Measurements from ENCODE around the gene NEB. TPM values are rescaled to one million over a fixed set of nuclear protein-coding genes. Genes with fewer than 3 reads are reported as not detected.

Gene NEB
- total RNA-seq, 2 experiments from 2014 or later = 0.05 to 0.33 TPM

DNA sequence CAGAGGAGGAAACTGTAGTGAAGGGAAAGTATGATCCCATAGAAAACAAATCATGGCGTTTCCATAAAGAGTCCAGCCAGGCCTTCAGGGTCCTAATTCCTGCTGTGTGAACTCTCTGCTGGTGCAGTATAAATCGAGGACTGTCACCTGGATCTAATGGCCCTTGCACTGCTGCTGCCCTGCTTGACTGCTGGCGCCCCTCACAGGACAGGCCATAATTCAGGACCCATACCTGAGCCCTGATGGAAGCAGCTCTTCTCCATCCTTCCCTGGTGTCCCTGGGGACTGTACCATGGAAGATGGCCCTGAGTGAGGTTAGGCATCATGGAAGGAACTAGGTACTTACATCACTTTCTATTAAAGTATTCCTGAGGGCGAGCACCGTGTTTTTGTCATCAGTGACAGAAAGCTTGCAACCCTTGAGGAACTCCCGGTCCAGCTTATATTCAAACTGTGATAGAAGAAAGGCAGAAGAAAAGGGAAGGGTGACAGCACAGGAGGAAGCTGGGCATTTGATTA, 207.6 kb downstream of the NEB start:
- POLR2A ChIA-PET = interaction anchor here (0.6 kb wide), 1 partner anchor 760 kb away, joined by 3 read pairs; no protein-coding TSS in a partner anchor
- ATAC-seq (no peak), DNase-seq (no peak)
- intact Hi-C loops (cut with DNase I, micrococcal nuclease) = no loop called here
- Mint-ChIP-seq H3K9me3 (ENCODE audit: low read depth) (no peaks in the 10 kb centered on the region), H3K27me3 (no peaks in the 10 kb centered on the region), H3K4me3 (no peak overlapping the region), H3K4me1 (no peaks in the 10 kb centered on the region), H3K27ac (no peak overlapping the region), H3K36me3 (ENCODE audit: low read depth) (peaks cover 3% of the 10 kb centered on the region)
- CTCF ChIA-PET = interaction anchor here (0.6 to 1.1 kb wide), 2 partner anchors 8 to 90 kb away, joined by 3 read pairs; no protein-coding TSS in a partner anchor

DNA sequence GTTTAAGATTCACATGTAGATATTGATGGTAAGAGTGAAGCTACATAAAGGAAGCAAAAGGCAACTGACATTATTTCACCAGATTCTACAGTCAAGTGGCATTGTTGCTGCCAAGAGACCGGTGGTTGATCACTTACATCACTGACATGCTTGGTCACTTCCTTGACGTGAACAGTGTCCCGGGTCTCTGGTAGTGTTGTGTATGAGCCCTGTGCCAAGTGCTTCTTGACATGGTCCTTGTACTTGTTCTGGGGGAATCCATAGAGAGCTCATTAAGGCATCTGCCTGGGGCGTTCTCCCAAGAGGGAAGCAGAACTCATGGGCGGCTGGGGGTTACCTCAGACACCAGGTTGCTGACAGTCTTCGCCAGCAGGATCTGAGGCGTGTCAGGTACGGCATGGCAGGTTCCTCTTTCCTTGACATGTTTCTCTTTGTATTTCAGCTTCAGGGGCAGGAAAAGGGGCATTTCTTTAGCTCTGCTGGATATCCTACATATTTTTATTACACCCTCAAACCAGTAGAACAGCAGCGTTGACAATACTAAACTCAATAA, 208.4 kb downstream of the NEB start:
- intact Hi-C loops (cut with DNase I, micrococcal nuclease) = no loop called here
- Mint-ChIP-seq H3K36me3 (ENCODE audit: low read depth) (peaks cover 3% of the 10 kb centered on the region), H3K27ac (no peak overlapping the region), H3K4me1 (no peaks in the 10 kb centered on the region), H3K27me3 (no peaks in the 10 kb centered on the region), H3K9me3 (ENCODE audit: low read depth) (no peaks in the 10 kb centered on the region), H3K4me3 (no peak overlapping the region)
- no peak for DNase-seq
- ChIA-PET POLR2A (no interaction called here), CTCF (interaction anchor here (0.6 to 1.1 kb wide), 2 partner anchors 8 to 89 kb away, joined by 3 read pairs; no protein-coding TSS in a partner anchor)
- ATAC-seq = no peak

DNA sequence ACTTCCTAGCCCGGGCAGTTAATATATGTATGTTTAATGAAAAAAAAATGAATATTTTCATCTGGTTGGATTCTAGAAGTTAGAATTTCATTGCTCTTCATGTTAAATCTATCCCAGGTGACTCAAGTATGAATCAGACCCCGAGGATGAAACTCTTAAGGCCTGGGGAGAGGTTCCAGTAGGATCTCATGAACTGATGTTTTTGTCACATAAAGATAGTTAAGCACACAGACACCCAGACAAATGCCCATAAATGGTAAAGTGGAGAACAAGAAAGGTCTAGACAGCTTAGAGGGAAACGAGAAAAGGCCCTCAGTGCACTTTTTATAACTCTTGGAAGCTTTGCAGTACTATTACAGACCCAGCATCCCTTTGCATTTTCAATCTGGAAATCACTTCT, 210.4 kb downstream of the NEB start:
- Mint-ChIP-seq H3K27ac (no peak overlapping the region), H3K4me3 (no peak overlapping the region), H3K4me1 (no peaks in the 10 kb centered on the region), H3K27me3 (no peaks in the 10 kb centered on the region), H3K36me3 (ENCODE audit: low read depth) (no peaks in the 10 kb centered on the region), H3K9me3 (ENCODE audit: low read depth) (no peaks in the 10 kb centered on the region)
- POLR2A ChIA-PET = no interaction called here
- ATAC-seq (no peak), DNase-seq (no peak)
- intact Hi-C loops (cut with DNase I, micrococcal nuclease) = no loop called here
- CTCF ChIA-PET = no interaction called here

DNA sequence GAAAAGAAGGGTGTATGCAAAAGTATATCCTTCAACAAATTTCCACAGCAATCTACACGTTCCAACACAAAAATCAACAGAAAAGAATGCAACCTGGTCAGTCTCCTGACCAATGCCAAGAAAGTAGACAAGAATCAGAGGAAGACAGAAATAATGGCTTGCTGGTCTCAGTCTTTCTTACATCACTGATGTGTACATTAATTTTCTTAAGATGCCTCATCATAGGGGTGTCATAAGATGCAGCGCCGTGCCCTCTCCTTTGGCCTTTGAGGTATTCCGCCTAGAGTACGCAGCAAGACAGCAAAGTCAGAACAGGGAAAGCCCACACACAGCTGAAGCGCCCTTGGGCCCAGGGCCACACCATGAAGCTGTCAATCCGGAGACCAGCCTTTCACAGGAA, 211.7 kb downstream of the NEB start:
- CTCF ChIA-PET = no interaction called here
- no peaks in the 10 kb centered on the region for H3K27me3 Mint-ChIP-seq

DNA sequence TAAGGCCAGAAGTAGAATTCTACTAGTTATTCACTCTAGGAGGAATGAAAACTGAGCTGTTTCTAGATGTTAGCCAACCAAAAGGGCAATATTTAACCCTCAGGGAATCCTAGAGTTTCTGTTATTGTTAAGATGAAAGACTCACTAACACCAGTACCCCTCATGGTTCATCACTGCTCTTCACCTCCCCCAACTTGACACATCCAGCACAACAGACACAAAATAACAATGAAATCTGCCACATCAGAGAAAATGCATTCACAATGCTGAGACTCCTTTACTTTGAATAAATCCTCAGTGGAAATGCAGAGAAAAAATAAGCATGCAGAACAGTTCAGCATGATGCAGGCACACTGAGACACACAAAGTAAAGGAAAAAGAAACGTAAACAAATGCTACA, 213.3 kb downstream of the NEB start:
- Mint-ChIP-seq H3K27ac (no peak overlapping the region), H3K4me1 (no peaks in the 10 kb centered on the region), H3K4me3 (no peak overlapping the region), H3K36me3 (ENCODE audit: low read depth) (peaks cover 2% of the 10 kb centered on the region), H3K9me3 (ENCODE audit: low read depth) (no peaks in the 10 kb centered on the region), H3K27me3 (no peaks in the 10 kb centered on the region)
- ChIA-PET POLR2A (no interaction called here), CTCF (no interaction called here)
- no peak for DNase-seq
- intact Hi-C loops (cut with DNase I, micrococcal nuclease) = no loop called here
- ATAC-seq = no peak

More for the DNA sequence above, 211.7 kb downstream of the NEB start:
- POLR2A ChIA-PET = no interaction called here
- DNase-seq (no peak), ATAC-seq (no peak)
- intact Hi-C loops (cut with DNase I, micrococcal nuclease) = no loop called here
- no peaks in the 10 kb centered on the region for H3K9me3 Mint-ChIP-seq (ENCODE audit: low read depth)
- no peaks in the 10 kb centered on the region for H3K4me1 Mint-ChIP-seq
- no peak overlapping the region for H3K4me3 Mint-ChIP-seq
- no peak overlapping the region for H3K27ac Mint-ChIP-seq
- H3K36me3 Mint-ChIP-seq (ENCODE audit: low read depth) = no peaks in the 10 kb centered on the region

DNA sequence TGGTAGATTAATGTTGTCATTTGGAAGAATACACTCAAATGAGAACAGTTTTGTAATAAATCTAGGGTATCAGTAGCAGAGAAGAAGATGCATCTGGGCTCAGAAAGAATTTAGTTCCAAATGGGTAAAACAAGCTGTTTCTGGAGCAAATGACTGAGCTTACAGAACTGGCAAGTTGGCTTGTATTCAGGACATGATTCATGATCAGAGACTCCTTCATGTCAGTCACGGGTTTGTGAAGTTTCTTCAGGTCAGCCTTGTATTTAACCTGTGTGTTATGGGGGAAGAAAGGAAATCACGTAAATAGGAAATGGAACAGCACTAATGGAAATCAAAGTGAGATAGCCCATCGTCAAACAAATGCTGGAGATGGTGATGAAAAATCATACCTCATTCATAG, 215.5 kb downstream of the NEB start:
- intact Hi-C loops (cut with DNase I, micrococcal nuclease) = no loop called here
- ChIA-PET POLR2A (no interaction called here), CTCF (no interaction called here)
- Mint-ChIP-seq H3K4me1 (no peaks in the 10 kb centered on the region), H3K4me3 (no peak overlapping the region), H3K27ac (no peak overlapping the region), H3K27me3 (no peaks in the 10 kb centered on the region), H3K9me3 (ENCODE audit: low read depth) (no peaks in the 10 kb centered on the region), H3K36me3 (ENCODE audit: low read depth) (peaks cover 2% of the 10 kb centered on the region)
- ATAC-seq (no peak), DNase-seq (no peak)

DNA sequence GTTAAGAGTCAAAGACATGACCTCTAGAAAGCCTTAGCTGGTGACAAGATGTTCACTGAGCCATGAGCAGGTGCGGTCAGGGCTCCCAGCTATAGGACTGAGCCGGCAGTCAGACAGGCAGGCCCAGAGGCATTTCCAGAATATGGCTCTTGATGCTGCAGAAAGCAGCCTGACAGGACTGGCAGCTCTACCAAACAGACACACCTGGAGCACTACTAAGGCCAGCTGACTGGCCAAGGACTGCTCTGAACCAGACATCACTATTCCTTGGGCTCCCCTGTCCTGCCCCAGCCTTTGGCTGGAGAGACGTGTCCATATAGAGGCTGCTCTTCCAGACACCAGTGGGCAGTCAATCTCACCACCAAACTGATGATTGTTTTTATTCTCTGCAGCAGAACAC, 225.8 kb downstream of the NEB start:
- ChIA-PET POLR2A (no interaction called here), CTCF (interaction anchor here (0.6 kb wide), 1 partner anchor 11 kb away, joined by 3 read pairs; no protein-coding TSS in a partner anchor)
- Mint-ChIP-seq H3K27me3 (no peaks in the 10 kb centered on the region), H3K4me1 (no peaks in the 10 kb centered on the region), H3K36me3 (ENCODE audit: low read depth) (no peaks in the 10 kb centered on the region), H3K4me3 (no peak overlapping the region), H3K27ac (no peak overlapping the region), H3K9me3 (ENCODE audit: low read depth) (no peaks in the 10 kb centered on the region)
- intact Hi-C loops (cut with DNase I, micrococcal nuclease) = no loop called here
- DNase-seq (no peak), ATAC-seq (no peak)

DNA sequence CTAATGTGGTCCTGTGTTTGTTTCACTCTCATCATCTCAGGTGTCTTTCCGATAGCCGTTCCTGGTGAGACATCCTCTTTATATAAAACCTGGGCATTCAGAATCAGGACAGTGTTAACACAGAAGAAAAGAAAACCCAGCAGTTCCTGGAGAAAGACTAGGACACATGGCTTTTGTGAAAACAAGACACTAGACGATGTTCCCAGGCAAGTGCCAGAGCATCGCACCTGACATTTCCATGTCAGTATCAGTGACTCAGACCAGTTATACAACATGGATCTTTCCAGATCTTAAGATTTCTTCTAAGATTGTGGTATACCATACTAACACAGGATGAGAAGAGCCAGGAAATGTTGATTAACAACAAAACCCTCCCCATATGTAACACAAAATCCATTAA, 228.1 kb downstream of the NEB start:
- intact Hi-C loops (cut with DNase I, micrococcal nuclease) = no loop called here
- Mint-ChIP-seq H3K9me3 (ENCODE audit: low read depth) (no peaks in the 10 kb centered on the region), H3K36me3 (ENCODE audit: low read depth) (no peaks in the 10 kb centered on the region), H3K27ac (no peak overlapping the region), H3K4me1 (no peaks in the 10 kb centered on the region), H3K27me3 (no peaks in the 10 kb centered on the region), H3K4me3 (no peak overlapping the region)
- no peak for ATAC-seq
- CTCF ChIA-PET = no interaction called here
- POLR2A ChIA-PET = no interaction called here
- DNase-seq = no peak

DNA sequence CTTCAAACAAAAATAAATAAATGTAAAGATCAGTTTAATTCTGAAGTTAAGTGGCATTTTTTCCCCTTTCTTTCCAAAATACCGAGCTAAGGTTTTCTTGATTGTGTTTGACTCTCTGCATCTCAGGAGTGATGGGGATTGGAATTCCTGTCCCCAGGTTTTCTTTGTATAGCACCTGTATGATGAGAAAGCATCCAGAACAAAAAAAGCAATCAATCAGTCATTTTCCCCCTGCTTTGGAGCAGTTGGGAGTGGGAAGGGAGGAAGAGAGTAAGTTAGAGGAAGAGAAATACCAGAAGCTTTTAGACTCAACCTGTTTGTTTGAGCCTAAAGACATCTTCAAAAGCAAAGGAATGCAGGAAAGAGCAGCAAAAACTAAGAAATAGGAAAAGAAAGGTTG, 236.1 kb downstream of the NEB start:
- POLR2A ChIA-PET = no interaction called here
- H3K9me3 Mint-ChIP-seq (ENCODE audit: low read depth) = no peaks in the 10 kb centered on the region
- H3K27ac Mint-ChIP-seq = no peak overlapping the region
- H3K27me3 Mint-ChIP-seq = no peaks in the 10 kb centered on the region
- H3K36me3 Mint-ChIP-seq (ENCODE audit: low read depth) = peaks cover 9% of the 10 kb centered on the region
- CTCF ChIA-PET = interaction anchor here (0.7 kb wide), 1 partner anchor 10 kb away, joined by 3 read pairs; no protein-coding TSS in a partner anchor
- ATAC-seq = no peak
- no peaks in the 10 kb centered on the region for H3K4me1 Mint-ChIP-seq
- no peak overlapping the region for H3K4me3 Mint-ChIP-seq
- intact Hi-C loops (cut with DNase I, micrococcal nuclease) = no loop called here
- no peak for DNase-seq

DNA sequence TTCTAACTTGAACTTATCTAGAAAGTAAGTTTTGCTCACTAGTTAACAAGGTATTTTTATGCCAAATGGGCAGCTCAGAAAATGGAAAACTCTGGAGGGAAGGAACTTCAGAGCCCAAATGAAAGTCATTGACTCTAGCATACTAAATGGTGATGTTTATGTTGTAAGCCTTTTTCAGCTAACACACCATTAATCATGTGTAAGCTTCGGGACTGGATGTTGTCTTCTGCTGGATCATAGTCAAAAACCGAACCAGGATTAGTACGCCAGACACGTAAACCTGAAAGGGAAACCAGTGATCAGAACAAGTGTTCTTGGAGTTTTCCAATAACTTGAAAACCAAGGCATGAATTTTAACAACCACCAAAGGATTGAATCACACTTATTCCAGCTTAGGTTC, 242.8 kb downstream of the NEB start:
- H3K27me3 Mint-ChIP-seq = no peaks in the 10 kb centered on the region
- no peaks in the 10 kb centered on the region for H3K4me1 Mint-ChIP-seq
- no peak overlapping the region for H3K4me3 Mint-ChIP-seq
- DNase-seq (no peak), ATAC-seq (no peak)
- H3K27ac Mint-ChIP-seq = no peak overlapping the region
- intact Hi-C loops (cut with DNase I, micrococcal nuclease) = no loop called here
- H3K9me3 Mint-ChIP-seq (ENCODE audit: low read depth) = no peaks in the 10 kb centered on the region
- POLR2A ChIA-PET = no interaction called here
- H3K36me3 Mint-ChIP-seq (ENCODE audit: low read depth) = peaks cover 31% of the 10 kb centered on the region
- CTCF ChIA-PET = interaction anchor here (0.7 kb wide), 1 partner anchor 596 kb away, joined by 3 read pairs; no protein-coding TSS in a partner anchor

DNA sequence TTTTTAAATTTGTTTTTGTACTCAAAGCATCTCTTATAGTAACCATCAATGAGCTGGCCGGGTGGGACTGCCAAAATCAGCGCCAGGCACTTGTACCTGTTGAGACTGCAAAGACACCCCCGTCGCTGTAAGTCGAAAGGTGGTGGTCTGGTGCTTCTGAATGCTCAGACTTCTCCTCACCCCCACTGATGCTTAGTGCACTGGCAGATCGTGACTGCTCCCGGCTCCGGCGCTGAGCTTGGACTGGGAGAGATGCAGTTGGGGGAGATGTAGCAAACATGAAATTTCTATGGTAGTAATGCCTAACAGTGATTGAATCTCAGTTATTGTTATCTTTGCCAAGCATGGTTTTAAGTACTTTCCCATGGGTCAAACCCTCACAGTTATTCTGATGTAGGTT, 244.0 kb downstream of the NEB start:
- intact Hi-C loops (cut with DNase I, micrococcal nuclease) = no loop called here
- peaks cover 12% of the 10 kb centered on the region for H3K4me1 Mint-ChIP-seq
- ATAC-seq (no peak), DNase-seq (no peak)
- H3K4me3 Mint-ChIP-seq = no peak overlapping the region
- POLR2A ChIA-PET = no interaction called here
- no peaks in the 10 kb centered on the region for H3K27me3 Mint-ChIP-seq
- CTCF ChIA-PET = no interaction called here
- peaks cover 41% of the 10 kb centered on the region for H3K36me3 Mint-ChIP-seq (ENCODE audit: low read depth)
- no peak overlapping the region for H3K27ac Mint-ChIP-seq
- H3K9me3 Mint-ChIP-seq (ENCODE audit: low read depth) = peaks cover 3% of the 10 kb centered on the region

DNA sequence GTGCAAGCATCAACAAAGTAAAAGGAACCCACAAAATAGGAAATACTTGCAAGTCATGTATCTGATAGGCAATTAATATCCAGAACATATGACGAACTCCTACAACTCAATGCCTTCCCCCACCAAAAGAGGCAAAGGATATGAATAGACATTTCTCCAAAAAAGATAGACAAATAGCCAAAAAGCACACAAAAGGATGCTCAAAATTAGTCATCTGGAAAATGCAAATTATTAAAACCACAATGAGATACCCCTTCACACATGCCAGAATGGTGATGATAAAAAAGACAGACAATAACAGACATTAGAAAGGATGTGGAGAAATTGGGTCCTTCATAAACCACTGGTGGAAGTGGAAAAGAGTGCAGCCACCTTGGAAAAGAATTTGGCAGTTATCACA, 248.2 kb downstream of the NEB start:
- CTCF ChIA-PET = no interaction called here
- Mint-ChIP-seq H3K27ac (no peak overlapping the region), H3K27me3 (no peaks in the 10 kb centered on the region), H3K4me3 (no peak overlapping the region), H3K4me1 (peaks cover 33% of the 10 kb centered on the region), H3K9me3 (ENCODE audit: low read depth) (peaks cover 3% of the 10 kb centered on the region), H3K36me3 (ENCODE audit: low read depth) (peaks cover 59% of the 10 kb centered on the region)
- POLR2A ChIA-PET = no interaction called here
- intact Hi-C loops (cut with DNase I, micrococcal nuclease) = loop anchor here in 1 of 2 experiments (10.0 kb wide), 1 partner anchor 339 kb away; the partner anchor contains the start of gene ARL5A
- peak; percentile 9 for ATAC-seq
- no peak for DNase-seq

All from activated CD4-positive, alpha-beta T cell treated with anti-CD3 and anti-CD28 coated beads for 36 hours (primary cell).